Prostate gland (tissue), 2 donors: ENCODE results near the gene TMEM132E.

Experiments used
- POLR2A ChIP-seq: fragments of 450-650 bp; IDR thresholded peaks from one replicate; pipeline ENCODE4 v1.6.1; 2016; ENCODE audit warnings: antibody characterized with exemption, mild to moderate bottlenecking
- TF ChIP-seq, protein P1 (sequence below), 4 experiments: fragments of 200-600 bp in 2 of 4; fragments of 450-650 bp in 2 of 4; sonication (generic) in 2 of 4; IDR thresholded peaks; 1 replicate in 3 of 4; 2 replicates in 1 of 4; pipeline ENCODE4 v1.5.1; 2016 to 2019; ENCODE audit warnings: antibody characterized with exemption in 4 of 4, mild to moderate bottlenecking in 2 of 4, moderate library complexity in 2 of 4

DNA sequence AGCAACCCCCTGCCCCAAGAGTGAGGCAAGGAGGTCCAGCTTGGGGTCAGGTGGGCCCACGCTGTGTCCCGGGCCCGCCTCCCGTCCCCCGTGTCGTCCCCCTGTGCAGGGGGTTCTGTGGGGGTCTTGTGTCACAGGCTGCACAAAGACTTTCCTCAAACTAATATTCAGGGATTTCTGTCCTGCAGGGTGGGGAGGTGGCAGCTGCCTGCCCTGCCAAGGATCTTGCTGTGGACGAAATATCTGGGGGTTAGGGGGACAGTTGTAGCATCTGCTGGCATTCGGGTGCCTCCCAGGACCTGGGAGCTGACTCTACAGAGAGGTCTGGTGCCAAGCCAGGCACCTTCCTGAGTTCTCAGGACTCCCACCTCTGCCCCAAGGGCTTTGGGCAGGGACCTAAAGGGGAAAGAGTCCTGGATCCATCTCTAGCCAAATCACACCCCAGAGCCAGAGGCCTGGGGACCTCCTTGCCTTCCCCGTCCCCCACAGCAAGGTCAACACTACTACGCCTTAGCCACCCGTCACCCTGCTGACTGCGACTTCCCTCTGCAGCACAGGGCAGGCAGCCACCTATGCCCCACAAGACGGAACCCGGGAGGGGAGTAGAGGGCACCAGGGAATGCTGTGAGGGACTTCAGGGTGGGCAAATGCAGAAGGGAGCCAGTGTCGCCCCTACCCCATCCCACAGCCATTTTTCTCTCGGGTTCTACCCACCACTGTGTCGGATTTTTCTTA, 59.3 kb downstream of the TMEM132E start:
- no peak for TF ChIP-seq POLR2A
- TF ChIP-seq, protein P1, sequence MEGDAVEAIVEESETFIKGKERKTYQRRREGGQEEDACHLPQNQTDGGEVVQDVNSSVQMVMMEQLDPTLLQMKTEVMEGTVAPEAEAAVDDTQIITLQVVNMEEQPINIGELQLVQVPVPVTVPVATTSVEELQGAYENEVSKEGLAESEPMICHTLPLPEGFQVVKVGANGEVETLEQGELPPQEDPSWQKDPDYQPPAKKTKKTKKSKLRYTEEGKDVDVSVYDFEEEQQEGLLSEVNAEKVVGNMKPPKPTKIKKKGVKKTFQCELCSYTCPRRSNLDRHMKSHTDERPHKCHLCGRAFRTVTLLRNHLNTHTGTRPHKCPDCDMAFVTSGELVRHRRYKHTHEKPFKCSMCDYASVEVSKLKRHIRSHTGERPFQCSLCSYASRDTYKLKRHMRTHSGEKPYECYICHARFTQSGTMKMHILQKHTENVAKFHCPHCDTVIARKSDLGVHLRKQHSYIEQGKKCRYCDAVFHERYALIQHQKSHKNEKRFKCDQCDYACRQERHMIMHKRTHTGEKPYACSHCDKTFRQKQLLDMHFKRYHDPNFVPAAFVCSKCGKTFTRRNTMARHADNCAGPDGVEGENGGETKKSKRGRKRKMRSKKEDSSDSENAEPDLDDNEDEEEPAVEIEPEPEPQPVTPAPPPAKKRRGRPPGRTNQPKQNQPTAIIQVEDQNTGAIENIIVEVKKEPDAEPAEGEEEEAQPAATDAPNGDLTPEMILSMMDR (IDR thresholded peaks at IDR 0.05): no peak
